ENCODE results near the gene ARID3A. TPM values are rescaled to one million over a fixed set of nuclear protein-coding genes. Genes with fewer than 3 reads are reported as not detected.

The ARID3A gene
- total and polyA plus RNA-seq, 2 of the 8 experiments (the other 6 are each of a cell fraction or from before 2014, with no cell fraction given): 40.5 to 77.4 TPM

DNA sequence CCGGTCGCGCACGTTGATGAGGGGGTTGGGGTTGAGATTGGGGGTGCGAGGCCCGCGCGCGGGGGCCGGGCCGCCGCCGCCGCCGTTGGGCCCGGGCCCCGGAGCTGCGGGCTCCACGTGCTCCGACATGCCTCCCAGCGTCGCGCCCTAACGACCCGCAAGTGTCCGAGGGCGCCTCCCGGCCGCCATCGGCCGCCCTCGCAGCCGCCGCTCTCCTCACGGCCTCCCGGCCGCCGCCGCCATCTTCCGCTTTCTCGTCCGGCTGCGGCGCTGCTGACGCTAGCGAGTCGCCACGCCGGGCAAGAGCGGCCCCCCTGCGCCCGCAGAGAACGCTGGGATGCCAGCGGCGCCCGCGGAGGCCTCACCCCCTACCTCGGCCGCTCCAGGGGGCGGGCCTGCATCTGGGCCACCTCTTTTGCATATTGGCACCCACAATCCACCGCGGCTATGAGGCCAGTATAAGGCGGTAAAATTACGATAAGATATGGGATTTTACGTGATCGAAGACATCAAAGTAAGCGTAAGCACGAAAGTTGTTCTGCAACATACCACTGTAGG lies 95.1 kb downstream of the ARID3A start, which contains the start of gene TMEM259 (continued):
- TF ChIP-seq KDM5A (IDR thresholded peaks at IDR 0.05; ENCODE audit: low read length) (0 out of 2 replicates have a peak, but pooled peaks have one; percentile 6), NANOG (IDR thresholded peaks at IDR 0.05; ENCODE audit: insufficient read depth, low read depth, low read length, poor library complexity, severe bottlenecking) (no peak), EGR1 (IDR thresholded peaks at IDR 0.05; ENCODE audit: borderline replicate concordance, low read depth, low read length) (peak; percentile 53; the same call in 1 of the 2 replicates), RXRA (IDR thresholded peaks at IDR 0.05; ENCODE audit: insufficient read depth, low read depth, low read length) (0 out of 2 replicates have a peak, but pooled peaks have one; percentile 42), TAF7 (optimal IDR thresholded peaks at IDR 0.05; ENCODE audit: borderline replicate concordance, low read depth, low read length) (peak; percentile 92), TAF1 (IDR thresholded peaks at IDR 0.05; ENCODE audit: low read depth, low read length) (peak; percentile 97), CTBP2 (IDR thresholded peaks at IDR 0.05; ENCODE audit: borderline replicate concordance, insufficient read depth, insufficient read length, low read length) (peak; percentile 30), RBBP5 (IDR thresholded peaks at IDR 0.05; ENCODE audit: borderline replicate concordance, low read depth, low read length) (0 out of 2 replicates have a peak, but pooled peaks have one; percentile 83), KDM4A (IDR thresholded peaks at IDR 0.05; ENCODE audit: low read depth, low read length, severe bottlenecking) (peak; percentile 21), TCF12 (IDR thresholded peaks at IDR 0.05; ENCODE audit: low read depth, low read length) (0 out of 2 replicates have a peak, but pooled peaks have one; percentile 26), CBX8 (IDR thresholded peaks at IDR 0.05; ENCODE audit: borderline replicate concordance, low read depth, low read length) (no peak), PHF8 (conservative IDR thresholded peaks at IDR 0.05; ENCODE audit: low read depth, low read length) (peak; percentile 89), JUND (IDR thresholded peaks at IDR 0.05; ENCODE audit: low read length) (no peak)
- TF ChIP-seq, protein P1, sequence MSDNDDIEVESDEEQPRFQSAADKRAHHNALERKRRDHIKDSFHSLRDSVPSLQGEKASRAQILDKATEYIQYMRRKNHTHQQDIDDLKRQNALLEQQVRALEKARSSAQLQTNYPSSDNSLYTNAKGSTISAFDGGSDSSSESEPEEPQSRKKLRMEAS (IDR thresholded peaks at IDR 0.05): peak; percentile 32; the same call in 1 of the 2 replicates
- TF ChIP-seq, protein P2, sequence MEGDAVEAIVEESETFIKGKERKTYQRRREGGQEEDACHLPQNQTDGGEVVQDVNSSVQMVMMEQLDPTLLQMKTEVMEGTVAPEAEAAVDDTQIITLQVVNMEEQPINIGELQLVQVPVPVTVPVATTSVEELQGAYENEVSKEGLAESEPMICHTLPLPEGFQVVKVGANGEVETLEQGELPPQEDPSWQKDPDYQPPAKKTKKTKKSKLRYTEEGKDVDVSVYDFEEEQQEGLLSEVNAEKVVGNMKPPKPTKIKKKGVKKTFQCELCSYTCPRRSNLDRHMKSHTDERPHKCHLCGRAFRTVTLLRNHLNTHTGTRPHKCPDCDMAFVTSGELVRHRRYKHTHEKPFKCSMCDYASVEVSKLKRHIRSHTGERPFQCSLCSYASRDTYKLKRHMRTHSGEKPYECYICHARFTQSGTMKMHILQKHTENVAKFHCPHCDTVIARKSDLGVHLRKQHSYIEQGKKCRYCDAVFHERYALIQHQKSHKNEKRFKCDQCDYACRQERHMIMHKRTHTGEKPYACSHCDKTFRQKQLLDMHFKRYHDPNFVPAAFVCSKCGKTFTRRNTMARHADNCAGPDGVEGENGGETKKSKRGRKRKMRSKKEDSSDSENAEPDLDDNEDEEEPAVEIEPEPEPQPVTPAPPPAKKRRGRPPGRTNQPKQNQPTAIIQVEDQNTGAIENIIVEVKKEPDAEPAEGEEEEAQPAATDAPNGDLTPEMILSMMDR (IDR thresholded peaks at IDR 0.05; ENCODE audit: control extremely low read depth in 1 of 3, insufficient read depth in 1 of 3, low read depth in 1 of 3, low read length in 3 of 3): peak in 1 of 3 experiments; percentile 3; a peak in 1 of 4 replicates
